ENCODE results near the gene WDR83. TPM values are rescaled to one million over a fixed set of nuclear protein-coding genes. Genes with fewer than 3 reads are reported as not detected.

The WDR83 gene
- total RNA-seq, 2 donors from 2014 or later, result 10.1 to 11.6 TPM

DNA sequence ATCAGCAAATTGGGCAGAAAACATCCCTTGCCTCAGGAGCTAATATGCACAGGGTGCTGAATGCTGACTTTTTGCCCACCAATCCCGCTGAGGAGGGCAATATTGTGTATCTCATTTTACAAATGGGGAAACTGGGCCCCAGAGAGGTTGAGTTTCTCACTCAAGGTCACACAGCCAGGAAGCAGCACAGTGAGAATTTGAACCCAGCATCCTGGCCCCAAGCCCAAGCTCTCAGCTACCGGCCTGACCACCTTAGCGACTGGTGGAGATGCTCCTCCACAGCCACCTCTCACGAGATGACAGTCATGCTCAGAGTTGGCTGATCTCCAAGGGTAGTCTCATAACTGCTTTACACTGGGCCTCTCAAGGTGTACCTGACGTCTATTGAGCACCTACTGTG lies 26.4 kb downstream of the WDR83 start:
- DNase-seq (ENCODE audit: low spot score), result no peak
- TF ChIP-seq, protein P1, sequence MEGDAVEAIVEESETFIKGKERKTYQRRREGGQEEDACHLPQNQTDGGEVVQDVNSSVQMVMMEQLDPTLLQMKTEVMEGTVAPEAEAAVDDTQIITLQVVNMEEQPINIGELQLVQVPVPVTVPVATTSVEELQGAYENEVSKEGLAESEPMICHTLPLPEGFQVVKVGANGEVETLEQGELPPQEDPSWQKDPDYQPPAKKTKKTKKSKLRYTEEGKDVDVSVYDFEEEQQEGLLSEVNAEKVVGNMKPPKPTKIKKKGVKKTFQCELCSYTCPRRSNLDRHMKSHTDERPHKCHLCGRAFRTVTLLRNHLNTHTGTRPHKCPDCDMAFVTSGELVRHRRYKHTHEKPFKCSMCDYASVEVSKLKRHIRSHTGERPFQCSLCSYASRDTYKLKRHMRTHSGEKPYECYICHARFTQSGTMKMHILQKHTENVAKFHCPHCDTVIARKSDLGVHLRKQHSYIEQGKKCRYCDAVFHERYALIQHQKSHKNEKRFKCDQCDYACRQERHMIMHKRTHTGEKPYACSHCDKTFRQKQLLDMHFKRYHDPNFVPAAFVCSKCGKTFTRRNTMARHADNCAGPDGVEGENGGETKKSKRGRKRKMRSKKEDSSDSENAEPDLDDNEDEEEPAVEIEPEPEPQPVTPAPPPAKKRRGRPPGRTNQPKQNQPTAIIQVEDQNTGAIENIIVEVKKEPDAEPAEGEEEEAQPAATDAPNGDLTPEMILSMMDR (IDR thresholded peaks at IDR 0.05), result no peak

DNA sequence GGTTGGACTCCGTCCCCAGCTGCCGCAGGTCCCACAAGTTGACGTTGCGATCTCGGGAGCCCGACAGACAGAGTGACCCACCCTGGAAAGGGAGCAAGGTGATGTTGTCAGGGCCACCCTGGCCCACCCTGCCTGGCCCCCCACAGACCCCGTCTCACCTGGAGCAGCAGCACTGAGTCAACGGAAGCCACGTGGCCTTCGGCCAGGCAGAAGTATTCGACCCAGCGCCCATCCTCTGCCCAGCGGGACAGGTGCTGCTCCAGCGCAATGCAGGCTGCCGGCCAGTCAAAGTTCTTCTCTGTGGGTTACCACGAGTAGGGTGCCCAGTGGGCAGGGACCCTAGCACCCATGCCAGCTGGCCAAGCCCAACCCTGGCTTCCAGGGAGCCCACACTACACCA lies 28.0 kb downstream of the WDR83 start:
- H3K9me3 ChIP-seq, result no peaks in the 10 kb centered on the region
- H3K4me3 ChIP-seq, result no peak overlapping the region
- H3K4me1 ChIP-seq, result peaks cover 0 to 19% of the 10 kb centered on the region in 2 donors
- TF ChIP-seq, protein P1 (IDR thresholded peaks at IDR 0.05), result no peak
- H3K36me3 ChIP-seq, result no peaks in the 10 kb centered on the region
- no peaks in the 10 kb centered on the region for H3K27me3 ChIP-seq
- DNase-seq (ENCODE audit: low spot score), result no peak
- H3K27ac ChIP-seq, result no peak overlapping the region

More for the DNA sequence above, 26.4 kb downstream of the WDR83 start:
- Histone ChIP-seq H3K4me1 (peaks cover 0 to 19% of the 10 kb centered on the region in 2 donors), H3K9me3 (no peaks in the 10 kb centered on the region), H3K4me3 (no peak overlapping the region), H3K27me3 (no peaks in the 10 kb centered on the region), H3K36me3 (no peaks in the 10 kb centered on the region), H3K27ac (no peak overlapping the region)

DNA sequence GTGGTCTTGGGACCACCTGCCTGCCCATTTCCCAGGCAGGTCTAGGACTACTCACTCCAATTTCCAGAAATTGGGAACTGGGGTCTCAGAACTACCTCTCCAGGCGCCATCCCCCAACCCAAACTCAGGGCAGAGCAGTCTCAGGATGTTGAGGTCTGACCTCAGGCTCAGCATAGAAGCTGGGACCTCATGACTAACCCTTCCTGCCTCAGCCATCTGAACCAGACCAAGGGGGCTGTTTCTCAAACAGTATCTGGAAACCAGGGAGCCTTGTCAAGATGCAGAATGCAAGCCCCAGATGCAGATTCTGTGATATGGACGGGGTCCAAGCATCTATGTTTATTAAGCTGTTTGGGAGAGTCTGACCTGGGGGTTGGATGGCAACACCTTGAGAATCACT lies 28.5 kb downstream of the WDR83 start:
- Histone ChIP-seq H3K27ac (no peak overlapping the region), H3K4me1 (peaks cover 0 to 19% of the 10 kb centered on the region in 2 donors), H3K9me3 (no peaks in the 10 kb centered on the region), H3K27me3 (no peaks in the 10 kb centered on the region), H3K4me3 (no peak overlapping the region), H3K36me3 (peaks cover 2% of the 10 kb centered on the region)
- DNase-seq (ENCODE audit: low spot score), result no peak
- TF ChIP-seq, protein P1 (IDR thresholded peaks at IDR 0.05), result no peak

DNA sequence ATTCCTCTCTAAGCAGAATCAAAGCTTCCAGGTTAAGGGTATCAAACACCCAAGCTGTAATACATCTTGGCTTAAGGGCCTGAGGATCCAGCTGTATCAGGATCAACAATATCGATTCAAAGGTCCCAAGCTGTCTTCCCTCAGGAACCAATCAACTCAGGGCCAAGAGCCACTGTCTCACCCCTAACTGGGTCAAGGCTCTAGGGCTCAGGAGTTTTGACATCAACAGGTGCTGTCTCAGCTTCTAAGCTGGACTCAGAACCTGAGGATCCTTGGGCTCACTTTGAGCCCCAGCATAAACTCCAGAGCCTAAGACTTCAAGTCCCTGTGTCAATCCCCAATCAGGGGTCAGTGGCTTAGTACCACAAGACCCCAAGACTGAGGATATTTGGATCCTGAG lies 28.9 kb downstream of the WDR83 start:
- Histone ChIP-seq H3K27me3 (no peaks in the 10 kb centered on the region), H3K27ac (no peak overlapping the region), H3K36me3 (peaks cover 6% of the 10 kb centered on the region), H3K4me1 (peaks cover 0 to 19% of the 10 kb centered on the region in 2 donors), H3K9me3 (no peaks in the 10 kb centered on the region), H3K4me3 (peak overlapping the region in 1 of 2 donors; percentile 78)
- DNase-seq (ENCODE audit: low spot score), result no peak
- TF ChIP-seq, protein P1 (IDR thresholded peaks at IDR 0.05), result no peak

DNA sequence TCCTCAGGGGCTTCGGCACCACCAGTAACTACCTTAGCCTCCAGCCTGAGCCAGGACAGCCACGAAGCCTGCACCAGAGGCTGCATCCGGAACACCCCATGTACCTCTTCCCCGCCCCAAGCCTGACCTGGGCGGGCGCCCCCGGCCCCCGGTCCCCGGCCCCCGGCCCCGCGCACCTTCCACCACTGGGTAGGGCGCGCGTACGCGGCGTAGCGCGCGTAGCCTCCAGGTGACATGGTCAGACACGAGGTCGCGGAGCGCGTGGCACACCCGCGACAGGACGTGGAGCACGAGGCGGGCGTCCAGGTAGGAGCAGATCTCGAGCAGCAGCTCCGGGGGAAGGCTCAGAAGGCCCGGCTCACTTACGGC lies 29.4 kb downstream of the WDR83 start:
- peaks cover 11% of the 10 kb centered on the region for H3K36me3 ChIP-seq
- H3K27ac ChIP-seq, result peak overlapping the region in 1 of 2 donors; percentile 81
- H3K4me3 ChIP-seq, result peak overlapping the region; percentile 53 to 78
- H3K9me3 ChIP-seq, result no peaks in the 10 kb centered on the region
- no peak for DNase-seq (ENCODE audit: low spot score)
- TF ChIP-seq, protein P1 (IDR thresholded peaks at IDR 0.05), result no peak
- H3K4me1 ChIP-seq, result peaks cover 0 to 19% of the 10 kb centered on the region in 2 donors
- no peaks in the 10 kb centered on the region for H3K27me3 ChIP-seq
